HepG2 (cell line): ENCODE data around the gene SESN1. TPM values are rescaled to one million over a fixed set of nuclear protein-coding genes. Genes with fewer than 3 reads are reported as not detected.

ENCODE experiments used
- AKAP8 ChIP-seq: sonication (generic); formaldehyde crosslinking; IDR thresholded peaks from 2 replicates; pipeline ENCODE4 v1.5.1; 2020; ENCODE audit warnings: mild to moderate bottlenecking, missing genetic modification reagents
- ARNT ChIP-seq: fragments of 450-650 bp; IDR thresholded peaks from 2 replicates; pipeline ENCODE4 v1.6.1; 2017
- DNMT3B ChIP-seq: conservative IDR thresholded peaks from 2 replicates; pipeline ENCODE4 v1.6.1; 2016; ENCODE audit warnings: missing biosample characterization, control low read depth
- GABPA ChIP-seq, 2 experiments: IDR thresholded peaks; 2 replicates each; pipeline ENCODE4 v1.6.1; 2011 to 2016; ENCODE audit warnings: low read depth in 2 of 2, low read length in 1 of 2, missing biosample characterization in 1 of 2, missing genetic modification characterization in 1 of 2
- HNF4G ChIP-seq, 2 experiments: sonication (generic) in 1 of 2; formaldehyde crosslinking in 1 of 2; IDR thresholded peaks; 2 replicates each; pipeline versions ENCODE4 v1.4.0 to v1.6.1; 2011 to 2020; ENCODE audit warnings: borderline replicate concordance in 2 of 2, low read depth in 2 of 2, mild to moderate bottlenecking in 2 of 2, low read length in 1 of 2, missing genetic modification reagents in 1 of 2, moderate library complexity in 1 of 2
- MAX ChIP-seq: IDR thresholded peaks from 2 replicates; pipeline ENCODE4 v1.6.1; 2012; ENCODE audit warnings: inconsistent platforms
- NCOA1 ChIP-seq: sonication (generic); formaldehyde crosslinking; IDR thresholded peaks from 2 replicates; pipeline ENCODE4 v1.9.0; 2021; ENCODE audit warnings: missing genetic modification reagents
- NFKBIZ ChIP-seq: IDR thresholded peaks from 2 replicates; pipeline ENCODE4 v1.6.1; 2018; ENCODE audit warnings: missing genetic modification reagents, missing compliant biosample characterization
- POLR2G ChIP-seq: fragments of 200-400 bp; formaldehyde crosslinking; IDR thresholded peaks from 2 replicates; pipeline ENCODE4 v1.6.1; 2018; ENCODE audit warnings: mild to moderate bottlenecking, low read depth, low read length, moderate library complexity
- RFXAP ChIP-seq: sonication (generic); formaldehyde crosslinking; IDR thresholded peaks from 2 replicates; pipeline ENCODE4 v1.4.0; 2020; ENCODE audit warnings: missing genetic modification reagents, borderline replicate concordance
- RXRA ChIP-seq: sonication (generic); formaldehyde crosslinking; IDR thresholded peaks from 2 replicates; pipeline ENCODE4 v1.5.1; 2020; ENCODE audit warnings: missing genetic modification reagents
- SKI ChIP-seq: fragments of 450-650 bp; IDR thresholded peaks from one replicate; pipeline ENCODE4 v1.6.1; 2018; ENCODE audit warnings: mild to moderate bottlenecking; ENCODE audit not compliant: partially characterized antibody
- SPEN ChIP-seq: sonication (generic); formaldehyde crosslinking; IDR thresholded peaks from 2 replicates; pipeline ENCODE4 v1.5.1; 2020; ENCODE audit warnings: low read depth, mild to moderate bottlenecking, missing genetic modification reagents
- WIZ ChIP-seq: sonication (generic); formaldehyde crosslinking; IDR thresholded peaks from 2 replicates; pipeline ENCODE4 v1.5.1; 2020; ENCODE audit warnings: mild to moderate bottlenecking, missing genetic modification reagents
- ZNF142 ChIP-seq: sonication (generic); formaldehyde crosslinking; IDR thresholded peaks from 2 replicates; pipeline ENCODE4 v1.4.0; 2020; ENCODE audit warnings: missing genetic modification reagents
- ZNF143 ChIP-seq: sonication (generic); formaldehyde crosslinking; IDR thresholded peaks from 2 replicates; pipeline ENCODE4 v1.4.0; 2020; ENCODE audit warnings: missing genetic modification reagents
- ZNF18 ChIP-seq: sonication (generic); formaldehyde crosslinking; IDR thresholded peaks from 2 replicates; pipeline ENCODE4 v1.8.0; 2022; ENCODE audit warnings: mild to moderate bottlenecking, missing genetic modification reagents; ENCODE audit not compliant: insufficient replicate concordance
- ZNF329 ChIP-seq: sonication (generic); formaldehyde crosslinking; IDR thresholded peaks from 2 replicates; pipeline ENCODE4 v1.9.0; 2021; ENCODE audit warnings: low read depth, mild to moderate bottlenecking, missing genetic modification reagents
- ZNF446 ChIP-seq: sonication (generic); formaldehyde crosslinking; IDR thresholded peaks from 2 replicates; pipeline ENCODE4 v1.5.0; 2020; ENCODE audit warnings: mild to moderate bottlenecking, missing genetic modification reagents
- ZNF619 ChIP-seq: sonication (generic); formaldehyde crosslinking; IDR thresholded peaks from 2 replicates; pipeline ENCODE4 v1.4.0; 2020; ENCODE audit warnings: mild to moderate bottlenecking, missing genetic modification reagents
- ZNF784 ChIP-seq: sonication (generic); formaldehyde crosslinking; IDR thresholded peaks from 2 replicates; pipeline ENCODE4 v1.5.1; 2020; ENCODE audit warnings: missing genetic modification reagents, mild to moderate bottlenecking, borderline replicate concordance
- polyA plus RNA-seq, 8 experiments: library from polyadenylated mRNA; depleted of rRNA in 3 of 8; stranded (reverse) in 7 of 8; unstranded in 1 of 8; fragments of >200 nt; fragmentation: Illumina TruSeq in 4 of 8; extraction: Trizol in 4 of 8; gene quantifications; 2 replicates each; pipeline versions ENCODE4 v1.2.1 to v1.2.3, GENCODE V29; 2011 to 2016; ENCODE audit warnings: low read depth in 4 of 8, missing spikeins in 1 of 8, mixed read lengths in 1 of 8; ENCODE audit not compliant: insufficient read depth in 1 of 8
- total RNA-seq, 5 experiments: library from RNA; depleted of rRNA; stranded (reverse); fragments of >200 nt; fragmentation: Illumina TruSeq; extraction: Trizol; gene quantifications; 2 replicates each; pipeline ENCODE4 v1.2.3, GENCODE V29; 2016; ENCODE audit warnings: low read depth in 1 of 5

Gene SESN1
- total and polyA plus RNA-seq, 2 of the 13 experiments (the other 11 are each of a cell fraction or from before 2014, with no cell fraction given) = 24.9 to 44.7 TPM

GRCh38 chr6:109095036-109095834 lies 589 bp upstream of the SESN1 start, which contains the start of gene CEP57L1 (continued):
- TF ChIP-seq GABPA (IDR thresholded peaks at IDR 0.05; ENCODE audit: low read depth, low read length) = 0 out of 2 replicates have a peak, but pooled peaks have one; percentile 22
- peak; percentile 87 for TF ChIP-seq GABPA (CRISPR knock-in tag; IDR thresholded peaks at IDR 0.05; ENCODE audit: low read depth)
- no peak; the same call in 1 of the 2 replicates for TF ChIP-seq NCOA1 (CRISPR knock-in tag)
- TF ChIP-seq ZNF18 (CRISPR knock-in tag) = no peak
- no peak for TF ChIP-seq DNMT3B (CRISPR knock-in tag)
- TF ChIP-seq ZNF784 (CRISPR knock-in tag) = no peak
- no peak for TF ChIP-seq RXRA (CRISPR knock-in tag)
- peak; percentile 87 for TF ChIP-seq POLR2G
- no peak for TF ChIP-seq NFKBIZ
- peak; percentile 60; the same call in 1 of the 2 replicates for TF ChIP-seq ZNF142
- TF ChIP-seq HNF4G (IDR thresholded peaks at IDR 0.05; ENCODE audit: borderline replicate concordance, low read depth, low read length) = peak; percentile 42; the same call in 1 of the 2 replicates
- no peak for TF ChIP-seq HNF4G (CRISPR knock-in tag; IDR thresholded peaks at IDR 0.05; ENCODE audit: borderline replicate concordance, low read depth)
- peak; percentile 31 for TF ChIP-seq MAX
- no peak; the same call in 1 of the 2 replicates for TF ChIP-seq RFXAP (CRISPR knock-in tag)
- no peak for TF ChIP-seq SKI
- TF ChIP-seq AKAP8 (CRISPR knock-in tag) = no peak
- TF ChIP-seq ZNF143 (CRISPR knock-in tag) = peak; percentile 99
- TF ChIP-seq ZNF329 = no peak
- TF ChIP-seq SPEN (CRISPR knock-in tag) = peak; percentile 66
- TF ChIP-seq WIZ (CRISPR knock-in tag) = no peak
- TF ChIP-seq ARNT = no peak
- no peak; the same call in 1 of the 2 replicates for TF ChIP-seq ZNF446 (CRISPR knock-in tag)
- TF ChIP-seq ZNF619 (CRISPR knock-in tag) = no peak
